Heart left ventricle (tissue), 16 donors: ENCODE data around the gene MAP3K5. TPM values are rescaled to one million over a fixed set of nuclear protein-coding genes. Genes with fewer than 3 reads are reported as not detected.

Experiments
- ATAC-seq, 4 donors: fragments of 200-7000 bp; cut with Tn5 transposase; one replicate each; pipeline ENCODE4 v1.9.1; 2020 to 2022; ENCODE audit warnings: moderate library complexity in 4 of 4, mild to moderate bottlenecking in 3 of 4, moderate number of reproducible peaks in 1 of 4
- DNase-seq, 5 donors: peaks; one replicate each; pipeline ENCODE4 v3.0.0-alpha.2; 2020
- H3K27ac ChIP-seq, 12 donors: fragments of 200-600 bp; sonication (generic) in 4 of 12; one replicate each; pipeline versions ENCODE4 v1.5.0 to v1.8.0; 2016 to 2022; ENCODE audit warnings: mild to moderate bottlenecking in 2 of 12
- H3K27me3 ChIP-seq, 9 donors: fragments of 200-600 bp; sonication (generic) in 2 of 9; one replicate each; pipeline versions ENCODE4 v1.5.1 to v1.8.0; 2016 to 2022; ENCODE audit warnings: mild to moderate bottlenecking in 3 of 9
- H3K36me3 ChIP-seq, 9 donors: fragments of 200-600 bp; sonication (generic) in 2 of 9; one replicate each; pipeline versions ENCODE4 v1.5.0 to v1.8.0; 2018 to 2022; ENCODE audit warnings: mild to moderate bottlenecking in 2 of 9
- H3K4me1 ChIP-seq, 12 donors: fragments of 200-600 bp; sonication (generic) in 4 of 12; one replicate each; pipeline versions ENCODE4 v1.5.0 to v1.8.0; 2016 to 2022; ENCODE audit warnings: mild to moderate bottlenecking in 3 of 12
- H3K4me3 ChIP-seq, 12 donors: fragments of 200-600 bp; sonication (generic) in 4 of 12; one replicate each; pipeline versions ENCODE4 v1.5.0 to v1.8.0; 2017 to 2022; ENCODE audit warnings: mild to moderate bottlenecking in 9 of 12, moderate library complexity in 4 of 12
- H3K9me3 ChIP-seq, 12 donors: fragments of 200-600 bp; sonication (generic) in 4 of 12; one replicate each; pipeline versions ENCODE4 v1.5.0 to v1.8.0; 2016 to 2022; ENCODE audit warnings: mild to moderate bottlenecking in 1 of 12
- CTCF ChIP-seq, 12 donors: fragments of 200-600 bp; sonication (generic) in 4 of 12; IDR thresholded peaks; one replicate each; pipeline versions ENCODE4 v1.5.0 to v1.8.0; 2018 to 2022; ENCODE audit warnings: antibody characterized with exemption in 12 of 12, mild to moderate bottlenecking in 5 of 12
- POLR2A ChIP-seq, 2 donors: fragments of 450-650 bp; IDR thresholded peaks; one replicate each; pipeline ENCODE4 v1.6.1; 2017; ENCODE audit warnings: antibody characterized with exemption in 2 of 2, mild to moderate bottlenecking in 2 of 2, moderate library complexity in 2 of 2
- WGBS, 4 donors: extraction: QIAGEN DNeasy Blood & Tissue Kit in 2 of 4; methylation state at CpG; one replicate each; pipeline versions ENCODE4 v1.1.5 to v1.1.7; 2013 to 2018; 5-methylcytosine and 5-hydroxymethylcytosine counted together
- intact Hi-C, 10 donors: fragments of 100-400 bp; cut with DNase I; formaldehyde crosslinking; loops; one replicate each; pipeline versions ENCODE4 v1.11.1 to v1.14.2; 2022
- polyA plus RNA-seq, 2 donors: library from polyadenylated mRNA; stranded (reverse); fragments of 200-250 nt; gene quantifications; one replicate each; pipeline ENCODE4 v1.2.3, GENCODE V29; 2013
- total RNA-seq, 9 donors: library from RNA; depleted of rRNA in 2 of 9; stranded (reverse); fragments of >200 nt in 2 of 9; fragmentation: NEBNext Ultra II Directional in 3 of 9; extraction: Animal tissue kit (Norgen Biotek cat#: 25700) in 3 of 9; gene quantifications; one replicate each; pipeline versions ENCODE4 v1.1.0 to v1.2.4, GENCODE V29; 2016 to 2023
- donor health status: ischemic (EF 13 %, LVEDD 7.1; RV severe dilation, severe dysfunction).
- donor health status: healthy with polysubstance abuse.
- donor health status: DM: no; HTN: yes; CAD: no.
- donor health status: DM: no; HTN: no; CAD: no.
- donor health status: ischemic (EF 25% LVEDD 6.9; RV normal size, moderate dysfunction).
- donor health status: ischemic (EF 25% LVEDD 5.7; RV mildly dilated, moderate dysfunction).
- donor health status: healthy.
- donor health status: DM: yes; HTN: yes; CAD: no.
- donor health status: ischemic (EF 35%, LVEDD 5.7; RV mildly dilated, moderate dysfunction).
- donor health status: nonischemic (EF 11% LVEDD 7.7; RV severe dilation, severe dysfunction).
- donor health status: DM: yes; HTN: yes; CAD: no.
- donor health status: PGD.
- donor health status: ischemic (EF 29% LVEDD 5.4; RV normal size, mild dysfunction).
- donor health status: nonischemic (EF 23%, LVEDD 6.1; RV moderate dilation, normal function).

MAP3K5 gene
- total and polyA plus RNA-seq, 11 donors = 7.1 to 34.1 (median 27.8) TPM

GRCh38 chr6:136745300-136745699, 47.0 kb downstream of the MAP3K5 start:
- TF ChIP-seq POLR2A (IDR thresholded peaks at IDR 0.05) = no peak
- TF ChIP-seq CTCF (IDR thresholded peaks at IDR 0.05) = no peak
- intact Hi-C loops = loop anchor here in 1 of 10 donors (5.0 kb wide), 1 partner anchor 47 kb away; the partner anchor contains the start of gene MAP3K5
- Histone ChIP-seq H3K9me3 (peaks cover 0 to 6% (median 0%) of the 10 kb centered on the region in 12 donors), H3K27ac (peak overlapping the region in 7 of 12 donors; percentile 15 to 59 (median 32)), H3K4me1 (peaks cover 0 to 42% (median 16%) of the 10 kb centered on the region in 12 donors), H3K4me3 (peak overlapping the region in 6 of 12 donors; percentile 15 to 41 (median 25)), H3K27me3 (no peaks in the 10 kb centered on the region), H3K36me3 (no peaks in the 10 kb centered on the region)
- peak; percentile 52 to 69 (median 66) for ATAC-seq
- 25 to 29% (median 28%) methylated on average over 6 of the region's 6 CpGs for WGBS, 4 donors
- DNase-seq = no peak

- Histone ChIP-seq H3K36me3 (no peaks in the 10 kb centered on the region), H3K27me3 (no peaks in the 10 kb centered on the region), H3K9me3 (peaks cover 0 to 6% (median 0%) of the 10 kb centered on the region in 12 donors), H3K27ac (peak overlapping the region in 7 of 12 donors; percentile 15 to 59 (median 32)), H3K4me3 (peak overlapping the region in 5 of 12 donors; percentile 15 to 41 (median 32)), H3K4me1 (peaks cover 0 to 42% (median 15%) of the 10 kb centered on the region in 12 donors)
- TF ChIP-seq POLR2A (IDR thresholded peaks at IDR 0.05) = no peak
- DNase-seq (no peak), ATAC-seq (peak; percentile 29 to 61 (median 55))
- WGBS, 4 donors = 46 to 54% (median 49%) methylated on average over 5 of the region's 5 CpGs
- intact Hi-C loops = loop anchor here in 1 of 10 donors (5.0 kb wide), 1 partner anchor 47 kb away; the partner anchor contains the start of gene MAP3K5
Measured at GRCh38 chr6:136744889-136745288, 47.4 kb downstream of the MAP3K5 start.

GRCh38 chr6:136742125-136742524, 50.2 kb downstream of the MAP3K5 start:
- intact Hi-C loops = no loop called here
- H3K9me3 ChIP-seq = peaks cover 0 to 6% (median 0%) of the 10 kb centered on the region in 12 donors
- H3K27me3 ChIP-seq = no peaks in the 10 kb centered on the region
- WGBS, 4 donors = 44 to 51% (median 47%) methylated on average over 2 of the region's 2 CpGs
- peak overlapping the region in 1 of 12 donors; percentile 6 for H3K27ac ChIP-seq
- H3K4me1 ChIP-seq = peaks cover 0 to 59% (median 32%) of the 10 kb centered on the region in 12 donors
- TF ChIP-seq CTCF (IDR thresholded peaks at IDR 0.05) (no peak), POLR2A (IDR thresholded peaks at IDR 0.05) (no peak)
- DNase-seq (no peak), ATAC-seq (no peak)
- H3K4me3 ChIP-seq = no peak overlapping the region
- no peaks in the 10 kb centered on the region for H3K36me3 ChIP-seq

- peaks cover 0 to 6% (median 0%) of the 10 kb centered on the region in 12 donors for H3K9me3 ChIP-seq
- peaks cover 0 to 57% (median 27%) of the 10 kb centered on the region in 12 donors for H3K4me1 ChIP-seq
- ATAC-seq (no peak), DNase-seq (no peak)
- intact Hi-C loops = no loop called here
- 62 to 76% (median 64%) methylated on average over 10 of the region's 10 CpGs for WGBS, 4 donors
- no peak for TF ChIP-seq POLR2A (IDR thresholded peaks at IDR 0.05)
- TF ChIP-seq CTCF (IDR thresholded peaks at IDR 0.05) = no peak
- H3K27me3 ChIP-seq = no peaks in the 10 kb centered on the region
- no peak overlapping the region for H3K4me3 ChIP-seq
- no peaks in the 10 kb centered on the region for H3K36me3 ChIP-seq
- H3K27ac ChIP-seq = peak overlapping the region in 10 of 12 donors; percentile 2 to 63 (median 33)
Measured at GRCh38 chr6:136740050-136740974, 52.0 kb downstream of the MAP3K5 start.
